Superior temporal gyrus (tissue), 1 donor: ENCODE data around the gene CGNL1.

Experiments
- DNase-seq: peaks from one replicate; pipeline ENCODE4 v3.0.0-alpha.2; 2016; ENCODE audit errors: extremely low spot score

Gene CGNL1

DNA sequence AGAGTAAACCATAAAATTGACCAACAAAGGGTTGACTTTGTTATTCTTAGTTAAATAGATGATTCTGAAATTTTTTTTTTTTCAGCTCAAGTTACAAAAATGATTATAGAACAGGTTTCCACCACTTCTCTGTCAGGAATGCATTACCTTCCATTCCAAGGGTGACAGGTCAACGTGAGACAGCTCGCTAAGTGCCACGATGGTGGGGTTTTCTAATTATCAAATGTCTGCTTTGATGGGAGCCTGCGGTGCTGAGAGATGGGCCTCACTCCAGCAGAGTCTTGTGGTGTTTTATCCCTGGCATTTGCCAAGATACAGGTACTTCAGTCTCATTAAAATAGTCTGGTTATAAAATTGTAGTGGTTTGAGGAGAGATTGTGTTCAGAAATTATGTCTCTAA, 80.3 kb downstream of the CGNL1 start:
- DNase-seq, result no peak

DNA sequence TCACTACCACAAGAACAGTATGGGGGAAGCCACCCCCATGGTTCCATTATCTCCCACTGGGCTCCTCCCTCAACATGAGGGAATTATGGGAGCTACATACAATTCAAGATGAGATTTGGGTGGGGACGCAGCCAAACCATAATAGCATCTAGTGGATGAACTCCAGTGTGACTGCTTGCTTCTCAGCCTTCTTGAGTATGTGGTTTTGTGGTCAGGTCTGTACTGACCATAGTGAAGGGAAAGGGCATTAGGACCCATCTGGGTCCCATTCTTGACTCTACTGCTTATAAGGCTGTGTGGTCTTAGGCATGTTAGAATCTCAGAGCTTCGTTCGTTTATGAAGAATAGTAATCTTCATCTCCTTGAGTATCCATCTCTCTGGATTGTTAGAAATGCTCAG, 81.4 kb downstream of the CGNL1 start:
- DNase-seq, result no peak

DNA sequence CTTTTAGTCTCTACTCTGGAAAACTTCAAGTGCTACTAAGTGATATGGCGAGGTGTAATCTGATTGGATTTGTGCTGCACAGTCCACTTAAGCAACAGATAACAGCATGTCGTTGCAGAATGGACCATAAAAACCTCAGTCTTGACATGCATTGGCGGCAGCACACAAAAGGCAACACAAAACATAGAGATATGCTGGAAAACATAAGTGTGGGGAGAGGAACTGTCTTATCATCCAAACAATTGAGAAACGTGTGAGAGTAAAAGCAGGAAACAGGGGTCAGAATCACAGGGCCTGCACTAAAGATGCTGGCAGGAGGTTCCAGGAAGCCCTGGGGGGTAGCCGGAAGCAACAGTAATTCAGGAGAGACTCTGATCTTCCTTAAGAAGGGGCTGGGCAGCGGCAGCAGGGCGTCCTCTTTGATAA, 82.1 kb downstream of the CGNL1 start:
- DNase-seq, result no peak

DNA sequence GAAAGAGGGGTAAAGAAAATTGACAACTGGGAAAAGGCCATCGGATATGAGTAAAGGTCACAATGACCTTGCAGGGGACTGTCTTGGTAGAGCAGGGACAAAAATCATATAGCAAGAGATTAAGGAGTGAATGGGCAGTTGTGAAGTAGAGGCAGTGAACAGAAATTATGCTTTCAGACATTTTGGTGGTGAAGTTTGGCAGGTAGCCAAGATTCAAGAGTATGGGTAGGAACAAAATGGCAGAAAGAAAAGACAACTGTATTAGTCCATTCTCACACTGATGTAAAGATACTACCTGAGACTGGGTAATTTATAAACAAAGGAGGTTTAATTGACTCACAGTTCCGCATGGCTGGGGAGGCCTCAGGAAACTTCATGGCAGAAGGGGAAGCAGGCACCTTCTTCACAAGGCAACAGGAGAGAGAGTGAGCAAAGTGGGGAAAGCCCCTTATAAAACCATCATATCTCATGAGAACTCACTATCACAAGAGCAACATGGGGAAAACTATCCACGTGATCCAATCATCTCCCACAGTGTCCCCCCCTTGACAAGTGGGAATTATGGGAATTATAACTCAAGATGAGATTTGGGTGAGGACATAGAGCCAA, 84.0 kb downstream of the CGNL1 start:
- DNase-seq, result no peak

DNA sequence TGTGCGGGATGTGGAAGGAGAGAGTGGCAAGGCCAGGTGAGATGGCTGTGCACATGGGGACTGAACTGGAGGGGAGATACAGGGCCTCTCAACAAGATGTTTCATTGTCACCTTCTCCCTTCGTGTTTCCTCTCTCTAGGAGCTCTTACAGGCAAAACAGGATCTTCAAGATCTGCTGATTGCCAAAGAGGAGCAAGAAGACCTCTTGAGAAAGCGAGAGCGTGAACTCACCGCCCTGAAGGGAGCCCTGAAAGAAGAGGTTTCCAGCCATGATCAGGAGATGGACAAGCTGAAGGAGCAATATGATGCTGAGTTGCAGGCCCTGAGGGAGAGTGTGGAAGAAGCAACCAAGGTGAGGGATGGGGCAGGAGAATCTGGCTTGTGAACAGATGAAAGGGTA, 85.2 kb downstream of the CGNL1 start:
- DNase-seq, result no peak

DNA sequence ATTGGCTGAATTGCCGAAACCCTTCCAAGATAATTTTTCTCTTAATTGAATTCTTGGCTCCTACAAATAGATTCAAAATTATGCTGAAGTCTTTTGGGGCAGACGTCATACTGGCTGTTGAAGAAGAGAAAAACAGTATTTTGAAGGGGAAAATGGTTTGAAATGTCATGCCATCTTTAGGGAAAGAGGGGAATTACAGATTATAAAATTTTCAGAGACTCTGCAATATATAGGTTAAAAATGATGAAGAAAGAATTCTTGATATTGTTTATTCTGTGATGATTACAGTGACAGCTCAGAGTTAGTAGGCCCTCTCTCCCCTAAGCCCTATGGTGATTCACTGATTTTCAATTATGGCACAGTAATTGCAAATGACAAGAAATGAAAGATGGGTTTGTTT, 86.1 kb downstream of the CGNL1 start:
- no peak for DNase-seq

DNA sequence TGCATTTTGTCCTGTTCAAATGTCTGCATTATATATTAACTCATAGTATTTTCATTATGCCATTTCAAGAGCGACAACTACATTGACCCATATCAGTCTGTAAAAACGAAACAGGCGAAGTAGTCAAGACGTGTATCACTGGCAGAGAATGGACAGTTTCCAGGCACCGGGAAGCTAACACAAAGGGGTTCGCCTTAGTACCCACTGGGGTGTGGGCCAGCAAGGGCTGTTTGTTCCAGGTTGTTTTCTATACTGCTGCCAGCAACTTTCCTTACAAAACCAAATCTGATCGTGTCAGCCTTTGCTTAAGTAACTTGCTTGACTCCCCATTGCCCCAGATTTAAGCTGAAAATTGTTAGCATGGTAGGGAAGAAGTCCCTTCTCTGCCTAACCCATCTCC, 87.1 kb downstream of the CGNL1 start:
- peak; percentile 33 for DNase-seq

DNA sequence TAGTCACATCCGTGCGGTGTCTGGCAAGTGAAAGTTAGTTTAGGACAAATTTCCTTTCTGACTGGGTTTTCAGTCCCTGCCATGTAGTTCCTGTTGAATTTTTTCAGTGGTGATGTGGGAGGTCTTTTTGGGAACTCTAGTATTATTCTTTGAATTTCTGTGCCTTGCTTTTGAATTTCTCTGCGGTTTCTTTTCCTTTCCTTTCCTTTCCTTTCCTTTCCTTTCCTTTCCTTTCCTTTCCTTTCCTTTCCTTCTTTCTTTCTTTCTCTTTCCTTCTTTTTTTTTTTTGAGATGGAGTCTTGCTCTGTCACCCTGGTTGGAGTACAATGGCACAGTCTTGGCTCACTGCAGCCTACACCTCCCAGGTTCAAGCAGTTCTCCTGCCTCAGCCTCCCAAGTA, 88.2 kb downstream of the CGNL1 start:
- DNase-seq, result no peak

DNA sequence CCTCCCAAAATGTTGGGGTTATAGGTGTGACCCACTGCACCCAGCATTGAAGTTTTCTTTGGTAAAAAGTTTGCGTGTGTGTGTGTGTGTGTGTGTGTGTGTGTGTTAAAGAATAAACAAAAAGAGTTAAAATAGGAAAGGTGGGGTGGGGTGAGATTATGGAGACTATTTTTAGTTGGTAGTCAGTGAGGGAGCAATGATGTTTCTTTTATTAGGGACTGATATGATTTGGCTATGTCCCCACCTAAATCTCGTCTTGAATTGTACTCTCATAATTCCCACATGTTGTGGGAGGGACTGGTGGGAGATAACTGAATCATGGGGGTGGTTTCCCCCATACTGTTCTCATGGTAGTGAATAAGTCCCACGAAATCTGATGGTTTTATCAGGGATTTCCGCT, 92.2 kb downstream of the CGNL1 start:
- DNase-seq, result no peak

DNA sequence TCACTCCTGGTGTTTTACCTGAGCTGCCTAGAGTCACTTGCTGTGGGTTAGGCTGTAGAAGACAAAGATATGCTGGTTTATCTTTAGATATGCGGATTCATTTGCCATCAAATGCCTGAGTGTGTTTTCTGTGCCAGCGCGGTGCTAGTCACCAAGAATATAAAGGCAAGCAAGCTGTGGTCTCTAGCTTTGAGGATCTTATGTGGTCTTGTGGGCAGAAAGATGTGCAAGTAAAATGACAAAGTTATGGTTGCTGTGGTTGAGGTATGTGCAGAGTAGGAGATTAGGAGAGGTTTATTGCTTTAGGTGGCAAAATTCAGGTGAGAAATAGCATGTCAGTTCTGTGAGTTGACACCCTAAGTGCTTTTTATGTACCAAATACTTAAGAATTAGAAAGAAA, 94.2 kb downstream of the CGNL1 start:
- no peak for DNase-seq

DNA sequence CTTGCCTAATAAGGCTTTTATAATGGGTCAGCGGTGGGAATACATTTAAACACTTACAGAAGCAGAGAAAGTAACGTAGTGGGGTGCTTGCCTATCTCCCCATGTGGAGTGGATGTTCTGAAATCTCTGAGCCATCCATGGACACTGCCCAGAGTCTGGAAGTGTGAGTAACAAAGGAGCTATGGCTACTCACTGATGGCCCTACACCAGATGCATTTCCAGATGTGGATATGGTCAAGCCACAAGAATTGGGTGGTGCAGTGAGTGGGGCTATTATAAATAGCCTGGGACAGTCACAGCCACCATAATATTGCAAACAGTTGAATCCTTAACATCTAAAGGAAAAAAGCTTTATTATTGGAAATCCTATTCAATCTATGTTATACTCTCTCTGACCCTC, 96.6 kb downstream of the CGNL1 start:
- no peak for DNase-seq

DNA sequence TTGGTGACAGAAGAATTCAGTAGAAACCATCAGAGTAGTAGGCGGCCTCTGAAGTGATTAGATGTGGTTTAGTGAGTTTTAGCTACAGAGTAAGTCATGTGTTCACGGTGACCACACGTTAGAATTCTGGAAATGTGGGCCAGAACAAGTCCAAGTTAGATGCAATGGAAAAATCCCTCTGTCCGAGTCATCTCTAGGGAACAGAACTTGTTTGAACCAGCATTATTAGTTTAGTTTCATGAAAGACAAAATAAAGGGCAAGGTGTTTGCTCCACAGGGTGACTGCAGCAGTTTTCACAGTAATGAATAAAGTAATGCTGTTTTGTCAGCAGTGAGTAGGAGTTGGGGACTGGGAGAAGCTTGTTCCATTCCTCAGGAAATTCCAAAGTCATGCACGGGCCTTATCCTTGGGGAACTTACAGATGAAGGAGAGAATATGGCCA, 100.2 kb downstream of the CGNL1 start:
- no peak for DNase-seq

DNA sequence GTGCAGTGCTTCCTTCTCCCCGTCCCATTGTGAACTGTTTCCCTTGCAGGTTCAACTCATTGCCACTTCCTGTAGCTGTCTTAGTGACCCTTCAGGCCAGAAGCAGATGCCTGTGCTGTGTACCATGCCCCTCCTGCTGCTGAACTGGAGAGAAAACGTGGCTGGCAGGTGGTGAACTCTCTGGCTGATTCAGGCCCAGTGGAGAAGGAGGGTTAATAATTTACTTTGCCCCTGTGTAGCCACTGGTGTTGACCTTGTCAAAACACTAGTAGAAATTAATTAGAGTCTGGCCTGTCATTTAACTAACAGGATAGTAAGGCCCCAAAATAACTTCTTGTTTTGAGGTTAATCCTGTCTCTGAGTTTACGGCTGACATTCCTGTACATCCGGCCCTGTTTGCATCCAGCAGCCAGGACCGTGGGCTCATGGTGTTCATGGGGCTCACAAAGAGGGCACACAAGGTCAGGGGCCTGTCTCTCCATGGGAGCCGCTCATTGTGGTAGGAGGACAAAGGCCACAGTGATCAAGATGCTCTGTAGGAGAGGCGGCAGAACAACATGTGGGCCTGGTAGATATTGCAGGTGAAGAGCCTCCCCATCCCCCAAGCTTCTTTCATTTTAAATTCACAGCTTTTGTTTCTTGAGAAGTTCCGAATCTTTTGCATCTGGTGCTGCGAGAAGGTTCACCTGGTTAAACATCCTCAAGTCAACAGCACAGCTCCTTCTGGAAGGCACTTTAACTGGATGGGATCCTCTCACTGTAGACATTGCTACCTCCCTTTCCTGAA, 101.6 kb downstream of the CGNL1 start:
- DNase-seq, result no peak

DNA sequence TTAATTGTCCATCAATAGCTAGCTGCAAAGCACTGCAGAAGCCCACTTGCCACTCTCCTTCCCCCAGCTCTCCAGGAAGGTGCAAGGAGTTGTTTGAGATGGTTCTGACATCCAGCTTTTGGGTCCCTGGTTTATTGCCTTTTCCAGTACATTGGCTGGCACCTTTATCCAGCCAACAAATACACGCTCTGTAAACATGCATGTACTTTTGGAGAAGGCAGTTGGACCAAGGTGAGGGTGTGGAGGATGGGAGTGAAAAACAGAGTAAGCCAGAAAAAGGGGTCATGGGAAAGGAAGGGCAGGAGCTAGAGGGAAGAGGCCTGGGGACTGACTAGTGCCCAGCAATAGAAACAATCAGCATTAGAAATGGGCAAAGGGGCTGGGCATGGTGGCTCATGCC, 102.7 kb downstream of the CGNL1 start:
- no peak for DNase-seq

DNA sequence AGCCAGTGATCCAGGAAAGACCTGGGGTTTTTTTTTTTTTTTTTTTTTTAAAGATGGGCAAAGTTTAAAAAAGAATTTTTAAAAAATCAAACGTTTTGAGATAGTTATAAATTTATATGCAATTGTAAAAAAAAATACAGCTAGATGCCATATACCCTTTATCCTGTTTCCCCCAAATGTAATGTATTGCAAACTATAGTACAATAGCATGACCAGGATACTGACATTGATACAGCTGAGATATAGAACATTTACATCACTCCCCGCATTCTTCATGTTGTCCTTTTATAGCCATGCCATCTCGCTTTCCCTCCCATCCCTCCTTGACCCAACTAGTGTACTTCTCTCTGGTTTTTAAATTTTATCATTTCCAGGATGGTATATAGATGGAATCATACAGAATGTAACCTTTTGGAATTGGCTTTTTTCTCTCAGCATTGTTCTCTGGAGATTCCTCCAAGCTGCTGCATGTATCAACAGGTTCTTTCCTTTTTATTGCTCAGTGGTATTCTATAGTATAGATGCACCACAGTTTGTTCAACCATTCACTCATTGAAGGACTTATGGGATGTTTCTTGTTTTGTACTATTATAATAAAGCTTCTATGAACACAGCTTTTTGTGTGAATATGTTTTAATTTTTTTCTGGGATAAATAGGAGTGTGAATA, 104.9 kb downstream of the CGNL1 start:
- DNase-seq, result no peak

DNA sequence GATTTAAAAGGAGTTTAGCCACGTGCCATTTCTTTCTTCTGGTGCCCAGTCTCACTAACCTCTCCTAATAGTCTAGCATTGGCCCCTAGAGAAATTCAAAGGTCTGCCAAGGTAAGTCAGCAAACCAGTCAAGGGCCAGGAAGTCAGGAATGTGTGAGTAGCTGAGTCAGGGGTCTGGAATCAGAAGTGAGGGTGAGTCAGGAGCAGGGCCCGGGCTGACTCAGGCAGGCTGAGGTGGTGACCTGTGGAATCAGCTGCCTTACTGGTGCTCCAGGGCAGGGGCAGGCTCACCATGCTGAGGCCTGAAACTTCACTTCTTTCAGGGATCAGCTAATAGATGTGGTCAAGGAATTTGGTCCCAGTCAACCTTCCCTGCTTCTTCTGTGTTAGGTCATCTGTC, 109.6 kb downstream of the CGNL1 start:
- no peak for DNase-seq

DNA sequence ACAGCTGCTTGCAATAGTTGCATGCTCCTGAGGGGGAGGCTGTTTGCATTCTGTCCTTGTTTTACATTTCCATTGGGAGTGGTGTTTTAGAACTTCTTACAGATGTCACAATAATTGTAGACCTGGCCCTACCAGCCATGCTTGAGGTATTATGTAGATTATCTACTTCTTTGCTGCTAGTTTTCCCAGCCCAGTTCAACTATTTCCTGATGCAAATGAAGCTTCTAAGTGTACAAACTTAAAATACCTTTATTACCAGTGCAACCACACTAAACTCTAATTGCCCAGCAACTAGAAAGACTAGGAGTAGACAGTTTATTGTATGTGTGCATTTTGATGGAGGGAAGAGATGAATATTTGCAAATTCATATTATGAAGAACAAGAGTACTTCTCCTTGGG, 110.5 kb downstream of the CGNL1 start:
- DNase-seq, result no peak

DNA sequence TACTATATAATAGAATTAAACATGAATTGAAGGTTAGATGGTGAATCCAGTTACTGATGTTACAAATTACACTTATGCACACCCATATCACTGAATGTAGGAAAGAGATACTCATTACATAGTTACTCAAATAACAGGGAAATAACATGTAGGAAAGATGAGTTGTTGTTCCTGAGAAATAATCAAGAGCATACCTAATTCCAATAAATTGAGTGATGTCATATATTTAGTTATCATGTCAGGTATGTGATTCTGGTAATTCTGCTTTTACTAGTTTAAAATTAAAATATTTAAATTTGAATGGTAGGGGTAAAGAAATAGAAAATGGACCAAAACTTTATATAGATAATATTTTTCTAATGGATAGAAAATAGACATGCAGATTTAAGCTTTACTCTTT, 112.8 kb downstream of the CGNL1 start:
- no peak for DNase-seq

DNA sequence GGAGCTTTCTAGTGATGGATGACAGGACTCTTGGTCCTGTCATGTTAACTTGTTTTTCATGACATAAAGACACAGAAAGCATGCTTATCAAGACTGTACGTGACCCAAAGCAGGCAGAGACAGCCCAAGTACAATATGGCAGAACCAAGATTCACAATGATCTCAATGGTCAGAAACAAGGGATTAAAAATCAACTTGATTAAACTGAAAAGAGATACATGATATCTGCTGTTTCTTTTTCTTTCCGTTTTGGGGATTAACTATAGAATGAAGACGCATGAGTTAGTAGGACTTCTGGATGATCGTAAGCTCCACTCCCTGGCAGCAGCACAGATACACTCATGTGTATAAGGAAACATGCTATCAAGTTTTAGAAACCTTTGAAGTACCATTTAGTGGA, 117.0 kb downstream of the CGNL1 start:
- no peak for DNase-seq

DNA sequence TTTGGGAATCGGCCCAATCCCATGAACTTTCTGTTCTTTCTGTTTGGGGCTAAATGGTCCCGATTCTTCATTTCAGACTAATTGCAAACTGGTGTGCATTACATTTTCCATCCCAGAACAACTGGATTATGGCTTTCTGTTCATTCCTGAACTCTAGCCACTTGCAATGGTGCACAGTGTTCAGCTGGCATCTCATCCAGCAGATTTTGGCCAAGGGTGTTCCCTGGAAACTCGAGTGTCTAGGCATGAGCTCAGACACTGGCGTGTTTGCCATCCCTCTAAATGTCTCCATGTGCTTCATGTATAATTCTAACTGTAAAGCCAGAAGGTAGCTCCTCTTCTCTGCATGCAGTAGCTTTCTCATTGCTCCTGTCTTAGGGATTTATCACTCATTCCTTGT, 118.3 kb downstream of the CGNL1 start:
- no peak for DNase-seq

DNA sequence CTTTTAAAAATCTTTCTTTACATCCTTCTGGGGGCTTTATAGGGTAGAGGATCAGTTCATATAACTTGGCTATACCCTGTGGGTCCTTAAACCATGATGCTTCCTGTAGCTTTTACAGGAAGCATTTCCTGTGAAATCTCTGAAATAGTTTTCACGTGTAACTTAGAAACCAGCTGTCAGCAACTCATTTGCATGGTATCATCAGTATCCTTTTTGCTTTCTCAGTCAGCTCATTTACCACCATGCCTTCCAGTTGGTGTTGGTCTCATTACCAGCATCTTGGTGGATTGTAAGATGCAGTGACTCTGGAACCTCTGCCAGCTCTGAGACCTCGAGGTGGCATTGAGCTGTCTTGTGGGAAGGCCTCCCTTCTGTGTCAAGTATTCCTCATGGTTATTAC, 118.7 kb downstream of the CGNL1 start:
- no peak for DNase-seq

DNA sequence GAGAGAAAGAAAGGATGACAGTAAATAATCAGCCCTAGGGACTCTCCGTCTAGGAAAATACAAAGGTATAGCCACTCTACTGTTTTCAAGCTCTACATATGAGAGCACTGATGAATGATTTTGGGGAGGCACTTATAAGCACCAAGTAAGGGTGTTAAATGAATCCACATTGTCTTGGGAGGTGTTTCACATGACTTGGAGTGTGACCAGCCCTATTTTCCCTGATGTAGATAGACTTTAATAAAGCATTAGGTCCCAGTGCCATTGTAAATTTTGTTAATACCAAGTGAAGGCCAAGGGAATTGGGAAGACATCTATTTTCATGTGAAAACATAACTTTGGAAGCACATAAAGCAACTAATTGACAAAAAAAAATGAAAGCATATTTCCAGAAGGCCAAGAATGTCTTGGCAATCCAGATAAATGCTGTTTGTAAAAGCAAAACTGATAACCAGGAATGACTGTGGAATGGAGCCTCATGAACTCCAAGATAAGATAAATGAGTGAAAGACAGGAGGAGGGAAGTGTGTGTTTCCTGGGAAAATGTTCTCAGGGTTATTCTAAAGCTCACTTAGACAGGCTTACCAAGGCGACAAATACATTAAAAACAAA, 119.4 kb downstream of the CGNL1 start:
- DNase-seq, result no peak

DNA sequence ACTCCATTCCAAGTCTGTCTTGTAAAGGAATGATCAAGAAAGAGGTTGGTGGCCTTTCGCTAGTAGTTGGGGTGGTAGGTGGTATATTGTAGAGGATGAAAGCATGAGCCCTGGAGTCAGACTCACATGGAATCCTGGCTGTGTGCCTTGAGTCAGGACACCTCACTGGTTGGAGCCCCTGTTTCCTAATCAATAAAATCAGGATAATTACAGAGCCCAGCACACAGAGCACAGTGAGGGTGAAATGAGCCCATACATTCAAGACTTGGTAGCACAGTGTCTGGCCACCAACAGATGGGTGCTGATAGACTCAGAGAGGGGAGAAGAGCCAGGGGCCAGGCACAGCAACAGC, 120.3 kb downstream of the CGNL1 start:
- DNase-seq, result no peak
